KOPT-K1 (cell line): Measurements from ENCODE around the gene PLSCR1.
"Not testable (repeated sequence)": the region's sequence is repeated elsewhere in the genome, so short reads cannot be mapped to it uniquely, and the experiment has no call there.

Experiments used
- H3K27ac ChIP-seq: fragments of 200-600 bp; sonication (generic); 2 replicates; pipeline ENCODE4 v1.5.1; 2016; ENCODE audit warnings: antibody characterized with exemption, mild to moderate bottlenecking, low read depth, low read length; ENCODE audit not compliant: poor library complexity, severe bottlenecking
- H3K36me3 ChIP-seq: fragments of 200-600 bp; sonication (generic); 2 replicates; pipeline ENCODE4 v1.5.1; 2017; ENCODE audit warnings: antibody characterized with exemption, mild to moderate bottlenecking, low read length, moderate library complexity; ENCODE audit not compliant: insufficient read depth
- H3K9me3 ChIP-seq: fragments of 200-600 bp; sonication (generic); 2 replicates; pipeline ENCODE4 v1.5.1; 2017; ENCODE audit warnings: antibody characterized with exemption, low read length, mild to moderate bottlenecking; ENCODE audit not compliant: insufficient read depth, poor library complexity, severe bottlenecking

Gene PLSCR1

DNA sequence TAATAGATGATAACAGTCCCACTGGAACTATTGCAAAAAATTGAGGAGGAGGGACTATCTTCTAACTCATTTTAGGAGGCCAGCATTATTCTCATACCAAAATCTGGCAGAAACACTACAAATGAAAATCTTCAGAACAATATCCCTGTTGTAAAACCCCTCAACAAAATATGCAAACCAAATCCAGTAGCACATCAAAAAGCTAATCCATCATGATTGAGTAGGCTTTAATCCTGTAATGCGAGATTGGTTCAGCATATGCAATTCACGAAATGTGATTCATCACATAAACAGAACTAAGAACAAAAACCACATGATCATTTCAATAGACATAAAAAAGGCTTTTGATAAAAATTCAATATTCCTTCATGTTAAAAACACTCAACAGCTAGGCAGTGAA is 51.2 kb downstream of the PLSCR1 start:
- no peaks in the 10 kb centered on the region for H3K36me3 ChIP-seq
- H3K27ac ChIP-seq: no peak overlapping the region
- H3K9me3 ChIP-seq: peaks cover 12% of the 10 kb centered on the region

DNA sequence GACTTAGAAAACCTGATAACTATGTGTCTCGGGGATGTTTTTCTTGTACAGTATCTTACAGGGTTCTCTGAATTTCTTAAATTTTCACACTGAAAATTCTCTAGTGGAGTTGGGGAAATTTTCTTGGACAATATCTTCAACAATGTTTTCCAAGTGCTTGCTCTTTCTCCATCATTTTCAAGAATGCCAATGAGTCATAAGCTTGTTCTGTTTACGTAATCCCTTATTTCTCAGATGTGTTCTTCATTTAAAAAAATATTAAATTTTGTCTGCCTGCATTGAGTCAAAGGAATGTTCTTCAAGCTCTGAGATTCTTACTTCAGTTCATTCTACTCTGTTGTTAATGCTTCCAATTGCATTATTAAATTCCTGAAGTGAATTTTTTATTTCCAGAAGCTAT is 53.1 kb downstream of the PLSCR1 start:
- no peaks in the 10 kb centered on the region for H3K9me3 ChIP-seq
- H3K36me3 ChIP-seq: no peaks in the 10 kb centered on the region
- H3K27ac ChIP-seq: no peak overlapping the region

DNA sequence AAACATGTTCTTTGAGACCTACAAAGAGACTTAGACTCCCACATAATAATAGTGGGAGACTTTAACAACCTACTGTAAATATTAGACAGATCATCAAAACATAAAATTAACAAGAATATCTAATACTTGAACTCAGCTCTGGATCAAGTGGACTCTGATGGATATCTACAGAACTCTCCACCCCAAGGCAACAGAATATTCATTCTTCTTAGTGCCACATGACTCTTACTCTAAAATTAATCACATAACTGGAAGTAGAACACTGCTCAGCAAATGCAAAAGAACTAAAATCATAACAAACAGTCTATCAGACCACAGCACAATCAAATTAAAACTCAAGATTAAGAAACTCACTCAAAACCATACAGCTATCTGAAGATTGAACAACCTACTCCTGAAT is 59.1 kb downstream of the PLSCR1 start:
- Histone ChIP-seq H3K36me3 (no peaks in the 10 kb centered on the region), H3K9me3 (no peaks in the 10 kb centered on the region), H3K27ac (no peak overlapping the region)

DNA sequence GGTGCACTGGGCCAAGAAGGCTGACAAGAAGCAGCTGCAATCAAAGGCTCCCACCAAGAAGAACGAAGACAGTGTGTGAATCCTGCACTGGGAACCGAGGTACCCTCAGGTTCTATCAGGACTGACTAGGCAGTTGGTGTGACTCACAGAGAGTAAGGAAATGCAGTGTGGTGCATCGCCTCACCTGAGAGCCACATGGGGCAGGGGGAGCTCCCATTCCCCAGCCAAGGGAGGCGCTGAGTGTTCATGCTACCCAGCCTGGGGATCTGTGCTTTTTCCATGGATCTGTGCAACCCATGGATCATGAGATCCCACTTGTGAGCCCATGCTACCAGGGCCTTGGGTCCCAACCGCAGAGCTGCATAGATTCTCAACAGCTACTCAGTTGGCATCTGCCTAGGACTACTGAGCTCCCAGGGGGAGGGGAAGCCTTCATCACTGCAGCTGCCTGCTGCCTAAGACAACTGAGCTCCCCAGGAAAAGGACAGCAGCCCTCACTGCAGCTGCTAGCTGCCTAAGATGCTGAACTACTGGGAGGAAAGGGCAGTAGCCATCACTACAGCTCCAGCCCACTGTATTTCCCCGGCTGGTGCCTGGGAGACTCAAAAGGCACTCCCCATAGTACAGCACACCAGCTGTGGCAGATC is 68.2 kb downstream of the PLSCR1 start:
- Histone ChIP-seq H3K27ac (no peak overlapping the region), H3K36me3 (no peaks in the 10 kb centered on the region), H3K9me3 (no peaks in the 10 kb centered on the region)

DNA sequence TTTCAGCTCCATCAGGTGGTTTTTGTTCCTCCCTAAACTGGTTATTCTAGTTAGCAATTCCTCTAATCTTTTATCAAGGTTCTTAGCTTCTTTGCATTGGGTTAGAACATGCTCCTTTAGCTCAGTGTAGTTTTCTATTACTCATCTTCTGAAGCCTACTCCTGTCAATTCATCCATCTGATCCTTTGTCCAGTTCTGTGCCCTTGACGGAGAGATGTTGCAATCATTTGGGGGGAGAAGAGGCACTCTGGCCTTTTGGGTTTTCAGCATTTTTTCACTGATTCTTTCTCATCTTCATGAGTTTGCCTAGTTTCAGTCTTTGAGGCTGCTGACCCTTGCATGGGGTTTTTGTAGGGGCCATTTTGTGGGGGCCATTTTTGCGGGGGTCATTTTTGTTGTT is 69.4 kb downstream of the PLSCR1 start:
- H3K9me3 ChIP-seq, H3K36me3 ChIP-seq, H3K27ac ChIP-seq: not testable (repeated sequence)

DNA sequence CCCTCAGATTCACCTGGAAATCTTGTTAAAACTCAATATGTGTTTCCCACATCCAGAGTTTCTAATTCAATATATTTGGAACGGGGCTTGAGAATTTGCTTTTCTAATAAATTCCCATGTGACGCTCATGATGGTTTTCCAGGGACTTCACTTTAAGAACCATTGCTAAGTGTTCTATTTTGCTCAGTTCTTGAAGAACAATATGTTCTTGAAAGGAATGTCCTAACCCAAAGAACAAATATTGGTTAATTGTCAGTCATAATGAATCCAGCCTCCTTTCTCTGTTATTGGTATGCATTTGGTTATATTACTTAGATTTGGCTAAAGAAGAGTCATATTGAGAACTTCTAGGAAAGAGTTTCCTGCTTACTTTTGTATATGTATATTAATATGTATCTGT is 70.7 kb downstream of the PLSCR1 start:
- Histone ChIP-seq H3K9me3 (no peaks in the 10 kb centered on the region), H3K27ac (no peak overlapping the region), H3K36me3 (no peaks in the 10 kb centered on the region)

DNA sequence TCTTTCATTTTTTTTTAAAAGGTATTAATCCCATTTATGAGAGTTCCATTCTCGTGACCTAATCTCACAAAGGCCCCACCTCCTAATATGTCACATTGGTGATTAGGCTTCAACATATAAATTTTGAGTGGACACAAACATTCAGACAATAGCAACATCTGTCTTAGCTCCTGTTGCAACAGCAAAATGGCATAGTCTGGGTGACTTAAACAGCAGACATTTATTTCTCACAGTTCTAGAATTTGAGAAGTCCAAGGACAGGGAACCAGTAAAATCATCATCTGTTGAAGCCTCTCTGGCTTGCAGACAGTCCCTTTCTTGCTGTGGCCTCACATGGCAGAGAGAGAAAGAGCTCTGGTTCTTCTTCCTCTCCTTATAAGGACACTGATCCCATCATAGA is 71.8 kb downstream of the PLSCR1 start:
- H3K27ac ChIP-seq: no peak overlapping the region
- H3K9me3 ChIP-seq: no peaks in the 10 kb centered on the region

DNA sequence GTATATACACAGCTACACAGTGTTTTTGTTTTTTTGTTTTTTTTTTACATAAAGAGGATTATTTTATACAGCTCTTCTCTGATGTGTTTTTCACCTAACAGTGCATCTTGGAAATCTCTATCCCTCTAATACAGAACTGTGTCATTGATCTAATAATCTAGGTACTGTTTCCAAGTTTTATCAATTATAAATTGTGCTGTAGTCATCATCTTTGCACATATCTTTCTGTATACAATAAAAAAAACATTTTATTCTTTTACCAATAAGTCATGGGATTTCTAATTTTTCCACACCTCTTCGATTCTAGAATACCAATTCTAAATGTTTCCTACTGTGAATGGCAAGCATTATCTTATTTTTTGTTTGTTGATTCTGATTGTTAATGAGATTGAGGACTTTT is 73.4 kb downstream of the PLSCR1 start:
- H3K27ac ChIP-seq: no peak overlapping the region
- H3K36me3 ChIP-seq: no peaks in the 10 kb centered on the region
- H3K9me3 ChIP-seq: no peaks in the 10 kb centered on the region

More for the DNA sequence above, 71.8 kb downstream of the PLSCR1 start:
- H3K36me3 ChIP-seq: no peaks in the 10 kb centered on the region

DNA sequence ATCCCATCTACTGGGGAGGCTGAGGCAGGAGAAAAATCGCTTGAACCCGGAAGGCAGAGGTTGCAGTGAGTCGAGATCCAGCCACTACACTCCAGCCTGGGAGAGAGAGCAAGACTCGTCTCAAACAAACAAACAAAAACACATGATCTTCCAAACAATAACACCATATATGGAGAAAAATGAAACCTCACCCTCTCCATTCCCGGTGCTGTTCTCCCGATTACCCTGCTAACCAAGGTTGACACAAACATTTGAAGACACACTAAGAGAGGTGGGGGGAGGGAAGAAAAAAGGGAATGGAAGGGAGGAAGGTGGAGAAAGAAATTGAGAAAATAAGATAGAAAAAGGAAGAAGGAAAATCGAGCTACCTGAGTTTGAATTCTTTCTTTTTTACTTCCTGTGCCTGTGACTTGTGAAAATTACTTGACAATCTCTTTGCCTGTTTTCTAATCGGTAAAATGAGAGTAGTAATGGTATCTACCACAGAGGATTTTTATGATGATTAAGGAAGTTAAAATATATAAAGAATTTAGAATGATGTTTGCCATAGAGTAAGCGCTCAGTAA is 73.9 kb downstream of the PLSCR1 start:
- no peak overlapping the region for H3K27ac ChIP-seq
- H3K36me3 ChIP-seq: no peaks in the 10 kb centered on the region
- H3K9me3 ChIP-seq: no peaks in the 10 kb centered on the region

DNA sequence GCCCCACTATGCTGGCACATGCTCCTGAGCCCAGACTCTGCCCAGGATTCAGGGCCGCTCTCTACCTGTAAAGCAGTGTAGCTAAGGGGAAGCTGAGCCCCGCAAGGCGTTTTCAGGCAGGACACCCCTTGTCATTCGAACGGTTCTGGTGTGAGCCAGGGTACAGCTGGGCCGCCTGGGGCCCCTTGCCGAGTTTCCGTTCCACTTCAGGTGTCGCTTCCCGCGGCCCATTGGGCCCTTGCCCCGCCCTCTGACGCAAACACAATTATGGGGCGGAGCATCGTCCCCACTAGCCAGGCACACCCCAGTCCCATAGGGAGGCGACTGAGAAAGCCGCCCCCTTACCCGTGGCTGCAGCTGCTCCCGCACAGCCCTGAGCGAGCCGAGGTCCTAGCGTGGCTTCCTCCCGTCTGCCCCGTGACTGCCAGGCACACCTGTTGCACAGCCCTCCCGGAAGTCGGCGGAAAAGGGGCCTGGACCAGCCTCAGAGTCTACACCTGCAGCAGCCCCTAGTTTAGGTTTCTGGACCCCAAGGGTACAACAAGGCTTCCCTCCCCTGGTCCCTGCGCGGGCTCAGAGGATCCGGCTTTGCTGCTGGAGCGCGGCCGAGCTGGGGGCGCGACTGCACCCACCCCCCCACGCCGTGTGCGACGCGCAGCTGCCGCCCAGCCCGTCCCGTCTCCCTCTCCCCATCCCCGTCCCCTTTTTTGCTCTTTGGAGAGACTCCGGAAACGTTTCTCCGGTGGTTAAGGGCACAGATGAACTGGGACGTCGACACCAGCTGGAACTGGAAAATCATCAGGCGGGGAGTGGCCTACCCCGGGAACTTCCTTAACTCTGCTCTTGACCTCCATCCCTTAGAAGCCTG is 75.0 kb downstream of the PLSCR1 start, which contains the start of gene PLSCR2:
TSS of gene PLSCR2 (minus strand) at position 412 of the 868 bp plus-strand sequence. CDS start 9,657 bp downstream, outside the sequence.
- H3K36me3 ChIP-seq: no peaks in the 10 kb centered on the region
- H3K27ac ChIP-seq: peak within 1 kb of the TSS; percentile 16

DNA sequence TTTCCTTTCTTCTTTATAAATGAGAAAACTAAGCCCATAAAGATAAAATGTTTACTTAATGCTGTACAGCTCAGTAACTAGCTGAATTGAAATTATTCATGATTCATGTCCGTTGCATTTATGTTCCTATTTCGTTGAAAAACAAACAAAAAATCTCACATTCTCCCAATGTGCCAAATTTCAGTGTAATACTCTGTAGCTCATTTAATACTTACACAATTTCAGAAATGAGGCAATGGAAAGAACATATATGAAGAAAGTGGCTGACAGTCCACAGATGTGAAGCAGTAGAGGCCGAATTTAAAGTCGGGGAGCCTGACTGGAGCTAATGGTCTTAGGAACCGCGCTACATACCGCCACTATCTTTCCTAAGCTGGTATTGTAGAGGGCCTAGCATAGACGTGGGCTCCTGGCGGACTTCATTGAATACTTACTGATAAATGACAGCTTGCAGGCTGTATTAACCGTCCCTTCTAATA is 75.7 kb downstream of the PLSCR1 start:
- no peak overlapping the region for H3K27ac ChIP-seq
- H3K36me3 ChIP-seq: no peaks in the 10 kb centered on the region
- H3K9me3 ChIP-seq: no peaks in the 10 kb centered on the region

More for the DNA sequence above, 75.0 kb downstream of the PLSCR1 start, which contains the start of gene PLSCR2:
- no peaks in the 10 kb centered on the region for H3K9me3 ChIP-seq

DNA sequence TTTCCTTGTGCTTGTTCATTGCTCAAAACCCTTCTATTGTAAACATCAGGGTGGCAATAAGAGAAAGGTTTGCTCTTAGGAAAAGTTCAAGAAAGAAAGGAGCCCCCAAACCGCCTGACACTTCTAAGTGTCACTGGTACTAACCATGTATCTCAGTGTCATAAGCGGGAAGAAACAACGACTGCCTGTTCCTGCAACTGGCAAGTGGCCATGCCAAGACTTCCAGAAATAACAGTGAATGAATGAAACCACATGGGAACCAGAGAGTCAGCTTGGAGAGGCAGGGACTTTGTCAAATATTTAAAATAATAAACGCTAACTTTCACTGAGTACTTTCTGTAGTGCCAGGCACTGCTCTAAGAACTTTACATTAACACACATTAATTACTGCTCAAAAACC is 76.2 kb downstream of the PLSCR1 start:
- no peaks in the 10 kb centered on the region for H3K36me3 ChIP-seq
- H3K27ac ChIP-seq: no peak overlapping the region

DNA sequence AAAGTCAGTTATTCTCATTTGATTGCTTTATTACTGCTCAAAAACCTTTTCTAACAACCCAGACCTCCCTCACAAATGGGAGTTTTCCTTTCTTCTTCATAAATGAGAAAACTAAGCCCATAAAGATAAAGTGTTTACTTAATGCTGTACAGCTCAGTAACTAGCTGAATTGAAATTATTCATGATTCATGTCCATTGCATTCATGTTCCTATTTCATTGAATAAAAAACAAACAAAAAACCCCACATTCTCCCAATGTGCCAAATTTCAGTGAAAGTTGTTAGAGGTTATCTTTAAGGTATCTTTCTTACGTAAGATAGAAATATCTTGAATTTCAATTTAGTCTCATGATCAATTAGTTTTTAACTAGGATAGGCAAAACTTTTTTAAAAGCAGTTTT is 77.8 kb downstream of the PLSCR1 start:
- Histone ChIP-seq H3K36me3 (no peaks in the 10 kb centered on the region), H3K9me3 (no peaks in the 10 kb centered on the region), H3K27ac (no peak overlapping the region)

More for the DNA sequence above, 76.2 kb downstream of the PLSCR1 start:
- no peaks in the 10 kb centered on the region for H3K9me3 ChIP-seq

DNA sequence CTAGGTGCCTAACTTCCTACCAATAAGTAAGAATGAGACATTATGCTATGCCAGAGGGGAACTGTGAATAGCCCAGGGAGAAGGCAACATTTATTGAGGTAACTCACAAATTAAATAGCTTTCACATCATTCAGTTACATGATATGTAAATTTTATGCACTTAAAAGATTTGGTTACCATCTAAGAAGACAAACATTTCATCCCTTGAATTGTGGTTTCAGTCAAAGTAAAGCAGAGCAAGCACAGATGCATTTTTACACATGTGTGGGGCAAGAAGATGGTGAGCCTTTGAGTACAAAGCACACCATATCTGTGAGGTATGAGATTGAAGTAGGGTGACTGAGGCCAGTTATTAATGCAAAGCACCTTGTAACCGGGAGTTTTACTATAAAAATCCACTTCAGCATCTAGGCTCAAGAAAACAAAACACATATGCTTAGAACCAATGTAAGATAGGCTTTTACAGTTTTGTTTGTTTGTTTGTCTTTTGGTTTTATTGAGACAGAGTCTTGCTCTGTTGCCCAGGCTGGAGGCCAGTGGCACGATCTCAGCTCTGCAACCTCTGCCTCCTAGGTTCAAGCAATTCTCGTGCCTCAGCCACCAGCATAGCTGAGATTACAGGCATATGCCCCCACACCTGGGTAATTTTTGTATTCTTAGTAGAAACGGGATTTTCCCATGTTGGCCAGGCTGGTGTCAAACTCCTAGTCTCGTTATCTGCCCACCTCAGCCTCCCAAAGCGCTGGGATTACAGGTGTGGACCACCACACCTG is 78.5 kb downstream of the PLSCR1 start:
- Histone ChIP-seq H3K36me3 (no peaks in the 10 kb centered on the region), H3K9me3 (no peaks in the 10 kb centered on the region), H3K27ac (no peak overlapping the region)
